ENCODE data around the gene OR2J3.

DNA sequence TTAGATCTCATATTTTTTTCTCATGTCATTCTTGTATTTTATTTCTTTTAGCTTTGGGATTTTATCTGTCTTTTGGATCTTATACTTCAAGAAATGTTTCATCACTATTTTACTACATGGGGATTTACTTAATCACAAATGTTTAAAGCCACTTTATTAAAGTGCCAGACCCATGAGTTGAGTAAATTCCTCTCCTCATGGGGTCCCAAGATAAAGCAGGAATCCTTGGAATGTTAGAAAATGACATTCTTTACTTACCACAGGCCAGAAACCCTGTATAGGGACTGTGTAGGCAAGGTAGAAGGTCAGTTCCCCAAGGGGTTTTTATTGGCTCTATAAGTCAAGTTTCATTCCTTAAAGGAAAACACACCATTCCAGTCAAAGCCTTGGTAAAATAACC is 34.5 kb downstream of the OR2J3 start:
- TF ChIP-seq, protein P1, sequence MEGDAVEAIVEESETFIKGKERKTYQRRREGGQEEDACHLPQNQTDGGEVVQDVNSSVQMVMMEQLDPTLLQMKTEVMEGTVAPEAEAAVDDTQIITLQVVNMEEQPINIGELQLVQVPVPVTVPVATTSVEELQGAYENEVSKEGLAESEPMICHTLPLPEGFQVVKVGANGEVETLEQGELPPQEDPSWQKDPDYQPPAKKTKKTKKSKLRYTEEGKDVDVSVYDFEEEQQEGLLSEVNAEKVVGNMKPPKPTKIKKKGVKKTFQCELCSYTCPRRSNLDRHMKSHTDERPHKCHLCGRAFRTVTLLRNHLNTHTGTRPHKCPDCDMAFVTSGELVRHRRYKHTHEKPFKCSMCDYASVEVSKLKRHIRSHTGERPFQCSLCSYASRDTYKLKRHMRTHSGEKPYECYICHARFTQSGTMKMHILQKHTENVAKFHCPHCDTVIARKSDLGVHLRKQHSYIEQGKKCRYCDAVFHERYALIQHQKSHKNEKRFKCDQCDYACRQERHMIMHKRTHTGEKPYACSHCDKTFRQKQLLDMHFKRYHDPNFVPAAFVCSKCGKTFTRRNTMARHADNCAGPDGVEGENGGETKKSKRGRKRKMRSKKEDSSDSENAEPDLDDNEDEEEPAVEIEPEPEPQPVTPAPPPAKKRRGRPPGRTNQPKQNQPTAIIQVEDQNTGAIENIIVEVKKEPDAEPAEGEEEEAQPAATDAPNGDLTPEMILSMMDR (IDR thresholded peaks at IDR 0.05 in 2 of 3, conservative IDR thresholded peaks at IDR 0.05 in 1 of 3; ENCODE audit: control insufficient read depth in 2 of 3, extremely low read depth in 1 of 3, insufficient read depth in 1 of 3, low read depth in 3 of 3, low read length in 3 of 3): no peak
- no peak for TF ChIP-seq TAF1 (IDR thresholded peaks at IDR 0.05; ENCODE audit: borderline replicate concordance, low read depth, low read length)
- no peak for TF ChIP-seq POLR2A (IDR thresholded peaks at IDR 0.05; ENCODE audit: low read depth, low read length)
- TF ChIP-seq, protein P2, sequence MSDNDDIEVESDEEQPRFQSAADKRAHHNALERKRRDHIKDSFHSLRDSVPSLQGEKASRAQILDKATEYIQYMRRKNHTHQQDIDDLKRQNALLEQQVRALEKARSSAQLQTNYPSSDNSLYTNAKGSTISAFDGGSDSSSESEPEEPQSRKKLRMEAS (IDR thresholded peaks at IDR 0.05; ENCODE audit: low read depth, low read length): no peak
- TF ChIP-seq BCL11A (IDR thresholded peaks at IDR 0.05; ENCODE audit: low read depth, low read length): no peak
- TF ChIP-seq SMAD5 (IDR thresholded peaks at IDR 0.05; ENCODE audit: low read depth): no peak
- no peak for TF ChIP-seq SIN3A (IDR thresholded peaks at IDR 0.05; ENCODE audit: low read depth, low read length)
- no peak for TF ChIP-seq EZH2 (IDR thresholded peaks at IDR 0.05; ENCODE audit: borderline replicate concordance, control insufficient read depth, low read depth, low read length)
- no peak for TF ChIP-seq SPI1 (IDR thresholded peaks at IDR 0.05; ENCODE audit: borderline replicate concordance, insufficient read depth, low read depth, low read length)
- TF ChIP-seq, protein P3, sequence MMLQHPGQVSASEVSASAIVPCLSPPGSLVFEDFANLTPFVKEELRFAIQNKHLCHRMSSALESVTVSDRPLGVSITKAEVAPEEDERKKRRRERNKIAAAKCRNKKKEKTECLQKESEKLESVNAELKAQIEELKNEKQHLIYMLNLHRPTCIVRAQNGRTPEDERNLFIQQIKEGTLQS (IDR thresholded peaks at IDR 0.05; ENCODE audit: borderline replicate concordance, extremely low read depth, low read depth, low read length): no peak
- TF ChIP-seq POLR2AphosphoS5 (IDR thresholded peaks at IDR 0.05; ENCODE audit: low read length): no peak
- TF ChIP-seq FOXM1 (IDR thresholded peaks at IDR 0.05; ENCODE audit: low read depth, low read length): no peak
- TF ChIP-seq YY1 (IDR thresholded peaks at IDR 0.05; ENCODE audit: low read depth, low read length): no peak
- no peak for TF ChIP-seq PAX5 (IDR thresholded peaks at IDR 0.05; ENCODE audit: borderline replicate concordance, low read depth, low read length)

Data from GM12878 (cell line).